COLO668 (cell line): ENCODE data around the gene SON.

ENCODE experiments used
- DNase-seq: peaks from one replicate; lab custom pipeline; 2025; ENCODE audit not compliant: unreplicated experiment; lab: John Stamatoyannopoulos, UW

SON gene

GRCh38 chr21:33541756-33542639, 840 bp upstream of the SON start, which contains the start of gene GART:
TSS of gene GART (minus strand) at chr21:33542117. CDS start at chr21:33539315, 2,802 bp downstream.
- DNase-seq: peak; percentile 95

GRCh38 chr21:33543505-33544129, 779 bp downstream of the SON start:
- DNase-seq: peak; percentile 82

DNA sequence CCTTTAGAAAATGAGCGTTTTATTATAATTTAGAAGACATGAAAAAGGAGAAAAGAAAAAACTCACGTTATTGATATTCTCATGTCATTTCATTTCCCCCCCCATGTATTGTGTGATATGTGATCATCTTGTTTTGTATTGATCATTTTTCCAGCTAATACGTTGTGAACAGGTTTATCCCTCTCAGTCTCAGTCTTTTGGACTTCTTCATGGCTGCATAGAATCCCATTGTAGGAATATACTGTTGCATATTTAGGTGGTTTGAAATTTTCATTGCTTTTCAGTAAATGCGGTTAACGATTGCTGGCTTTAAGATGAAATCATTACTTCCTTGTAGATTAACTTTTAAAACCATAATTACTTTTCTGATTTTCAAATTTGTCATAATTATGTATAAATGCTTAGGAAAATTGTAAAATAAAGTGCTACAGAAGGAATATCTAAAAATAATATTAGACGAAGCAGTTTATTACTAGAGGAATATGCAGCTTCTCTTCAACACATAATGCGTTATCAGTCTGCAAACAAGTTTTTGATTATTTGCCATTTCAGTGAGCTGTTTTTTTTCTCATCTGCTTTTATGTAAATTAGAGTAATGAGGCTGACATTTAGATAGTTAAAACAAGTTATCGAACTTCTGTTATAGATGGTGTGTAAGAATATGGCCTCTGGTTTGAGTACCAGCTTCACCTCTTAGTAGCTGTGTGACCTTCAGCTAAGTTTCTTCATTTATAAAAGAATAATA, 1.8 kb downstream of the SON start:
- DNase-seq: no peak

DNA sequence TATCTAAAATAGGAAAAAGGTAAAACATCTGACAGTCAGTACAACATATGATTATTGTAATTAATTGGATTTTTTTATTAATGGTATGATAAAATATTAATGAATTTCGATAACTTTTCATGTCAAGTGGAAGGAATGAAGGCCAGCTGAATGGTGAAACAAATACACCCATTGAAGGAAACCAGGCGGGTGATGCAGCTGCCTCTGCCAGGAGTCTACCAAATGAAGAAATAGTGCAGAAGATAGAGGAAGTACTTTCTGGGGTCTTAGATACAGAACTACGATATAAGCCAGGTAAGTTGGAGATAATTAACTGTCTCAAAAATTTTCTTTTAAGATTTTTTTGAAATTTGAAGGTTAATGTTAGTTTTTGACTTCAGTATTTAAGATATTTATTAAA, 3.2 kb downstream of the SON start:
- no peak for DNase-seq

- no peak for DNase-seq
Observed at GRCh38 chr21:33549848-33550771, 7.3 kb downstream of the SON start.

- no peak for DNase-seq
Observed at GRCh38 chr21:33550772-33551660, 8.2 kb downstream of the SON start.

DNA sequence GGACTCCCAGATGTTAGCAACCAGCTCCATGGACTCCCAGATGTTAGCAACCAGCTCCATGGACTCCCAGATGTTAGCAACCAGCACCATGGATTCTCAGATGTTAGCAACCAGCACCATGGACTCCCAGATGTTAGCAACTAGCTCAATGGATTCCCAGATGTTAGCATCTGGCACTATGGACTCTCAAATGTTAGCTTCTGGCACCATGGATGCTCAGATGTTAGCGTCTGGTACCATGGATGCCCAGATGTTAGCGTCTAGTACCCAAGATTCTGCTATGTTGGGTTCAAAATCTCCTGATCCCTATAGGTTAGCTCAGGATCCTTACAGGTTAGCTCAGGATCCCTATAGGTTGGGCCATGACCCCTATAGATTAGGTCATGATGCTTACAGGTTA, 8.8 kb downstream of the SON start:
- no peak for DNase-seq

- no peak for DNase-seq
Observed at GRCh38 chr21:33552093-33552998, 9.5 kb downstream of the SON start.

GRCh38 chr21:33552999-33553598, 10.3 kb downstream of the SON start:
- no peak for DNase-seq

DNA sequence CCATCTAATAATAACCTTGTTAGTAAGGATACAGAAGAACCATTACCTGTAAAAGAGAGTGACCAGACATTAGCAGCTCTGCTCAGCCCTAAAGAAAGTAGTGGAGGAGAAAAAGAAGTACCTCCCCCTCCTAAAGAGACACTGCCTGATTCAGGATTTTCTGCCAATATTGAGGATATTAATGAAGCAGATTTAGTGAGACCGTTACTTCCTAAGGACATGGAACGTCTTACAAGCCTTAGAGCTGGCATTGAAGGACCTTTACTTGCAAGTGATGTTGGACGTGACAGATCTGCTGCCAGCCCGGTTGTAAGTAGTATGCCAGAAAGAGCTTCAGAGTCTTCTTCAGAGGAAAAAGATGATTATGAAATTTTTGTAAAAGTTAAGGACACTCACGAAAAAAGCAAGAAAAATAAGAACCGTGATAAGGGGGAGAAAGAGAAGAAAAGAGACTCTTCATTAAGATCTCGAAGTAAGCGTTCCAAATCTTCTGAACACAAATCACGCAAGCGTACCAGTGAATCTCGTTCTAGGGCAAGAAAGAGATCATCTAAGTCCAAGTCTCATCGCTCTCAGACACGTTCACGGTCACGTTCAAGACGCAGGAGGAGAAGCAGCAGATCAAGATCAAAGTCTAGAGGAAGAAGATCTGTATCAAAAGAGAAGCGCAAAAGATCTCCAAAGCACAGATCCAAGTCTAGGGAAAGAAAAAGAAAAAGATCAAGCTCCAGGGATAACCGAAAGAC, 11.6 kb downstream of the SON start:
- DNase-seq: no peak

DNA sequence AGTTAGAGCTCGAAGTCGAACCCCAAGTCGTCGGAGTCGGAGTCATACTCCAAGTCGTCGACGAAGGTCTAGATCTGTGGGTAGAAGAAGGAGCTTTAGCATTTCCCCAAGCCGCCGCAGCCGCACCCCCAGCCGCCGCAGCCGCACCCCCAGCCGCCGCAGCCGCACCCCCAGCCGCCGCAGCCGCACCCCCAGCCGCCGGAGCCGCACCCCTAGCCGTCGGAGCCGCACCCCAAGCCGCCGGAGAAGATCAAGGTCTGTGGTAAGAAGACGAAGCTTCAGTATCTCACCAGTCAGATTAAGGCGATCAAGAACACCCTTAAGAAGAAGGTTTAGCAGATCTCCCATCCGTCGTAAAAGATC, 12.1 kb downstream of the SON start:
- no peak for DNase-seq

GRCh38 chr21:33557447-33557846, 14.6 kb downstream of the SON start:
- no peak for DNase-seq

GRCh38 chr21:33558777-33559421, 16.1 kb downstream of the SON start:
- DNase-seq: no peak

DNA sequence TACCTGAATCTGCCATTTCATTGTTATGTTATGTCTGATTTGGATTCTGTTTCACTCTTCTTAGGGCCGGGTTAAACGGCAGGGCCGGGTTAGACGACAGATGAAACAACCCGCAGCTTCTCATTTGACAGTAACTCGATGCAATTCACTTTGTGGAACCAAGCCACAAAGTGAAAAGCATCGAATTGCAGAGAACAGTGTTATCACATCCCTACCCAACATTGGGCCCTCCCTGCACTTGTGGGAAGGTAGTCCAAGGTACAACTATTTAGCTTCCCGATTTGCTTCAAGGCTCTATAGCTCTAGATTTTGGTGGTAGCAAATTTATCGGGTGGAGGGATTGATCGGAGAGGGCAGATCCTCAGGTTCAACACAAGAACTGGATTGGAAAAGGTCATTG, 17.0 kb downstream of the SON start:
- no peak for DNase-seq

GRCh38 chr21:33560965-33561364, 18.1 kb downstream of the SON start:
- no peak for DNase-seq

- DNase-seq: no peak
Observed at GRCh38 chr21:33561373-33561772, 18.5 kb downstream of the SON start.

GRCh38 chr21:33562389-33562788, 19.6 kb downstream of the SON start:
- no peak for DNase-seq
